H9 (cell line): Measurements from ENCODE around the gene MAGEA12. TPM values are rescaled to one million over a fixed set of nuclear protein-coding genes. Genes with fewer than 3 reads are reported as not detected.
"Not testable (repeated sequence)": the region's sequence is repeated elsewhere in the genome, so short reads cannot be mapped to it uniquely, and the experiment has no call there.

Experiments
- DNase-seq: peaks from one replicate; pipeline ENCODE4 v3.0.0-alpha.2; 2017
- H2AFZ ChIP-seq: one replicate; pipeline ENCODE4 v1.6.1; 2013; ENCODE audit warnings: mild to moderate bottlenecking, low read length, control low read depth, moderate library complexity
- H2AK5ac ChIP-seq: 2 replicates; pipeline ENCODE4 v1.6.1; 2013; ENCODE audit warnings: low read length, control low read depth, mixed read lengths; ENCODE audit not compliant: insufficient read length
- H2BK120ac ChIP-seq: one replicate; pipeline ENCODE4 v1.6.1; 2013; ENCODE audit warnings: low read depth, mild to moderate bottlenecking, low read length, control low read depth, inconsistent platforms; ENCODE audit not compliant: poor library complexity, severe bottlenecking
- H2BK12ac ChIP-seq: 2 replicates; pipeline ENCODE4 v1.6.1; 2013; ENCODE audit warnings: low read length, control low read depth, mixed read lengths, low read depth; ENCODE audit not compliant: insufficient read length
- H2BK15ac ChIP-seq: 2 replicates; pipeline ENCODE4 v1.6.1; 2013; ENCODE audit warnings: low read depth, low read length, control low read depth
- H2BK20ac ChIP-seq: one replicate; pipeline ENCODE4 v1.6.1; 2013; ENCODE audit warnings: low read depth, mild to moderate bottlenecking, low read length, control low read depth, inconsistent platforms; ENCODE audit not compliant: poor library complexity, severe bottlenecking
- H2BK5ac ChIP-seq: 2 replicates; pipeline ENCODE4 v1.6.1; 2013; ENCODE audit warnings: low read length, control low read depth, mixed read lengths; ENCODE audit not compliant: insufficient read length
- H3K14ac ChIP-seq: 2 replicates; pipeline ENCODE4 v1.6.1; 2013; ENCODE audit warnings: low read length, control low read depth; ENCODE audit not compliant: insufficient read depth
- H3K18ac ChIP-seq: 2 replicates; pipeline ENCODE4 v1.6.1; 2013; ENCODE audit warnings: low read depth, mild to moderate bottlenecking, mixed read lengths, low read length, control low read depth; ENCODE audit not compliant: insufficient read length
- H3K23ac ChIP-seq: 2 replicates; pipeline ENCODE4 v1.6.1; 2013; ENCODE audit warnings: low read length, control low read depth, mixed read lengths, low read depth; ENCODE audit not compliant: insufficient read length
- H3K23me2 ChIP-seq: 2 replicates; pipeline ENCODE4 v1.6.1; 2013; ENCODE audit warnings: low read depth, mild to moderate bottlenecking, mixed read lengths, low read length, control low read depth; ENCODE audit not compliant: insufficient read length, poor library complexity, severe bottlenecking
- H3K27ac ChIP-seq: 2 replicates; pipeline ENCODE4 v1.5.1; 2013; ENCODE audit warnings: low read length, control low read depth, mixed read lengths, low read depth; ENCODE audit not compliant: insufficient read length
- H3K27me3 ChIP-seq: 2 replicates; pipeline ENCODE4 v1.6.1; 2013; ENCODE audit warnings: low read length, control low read depth, inconsistent platforms; ENCODE audit not compliant: insufficient read depth
- H3K4ac ChIP-seq: 2 replicates; pipeline ENCODE4 v1.6.1; 2013; ENCODE audit warnings: low read depth, mild to moderate bottlenecking, control low read depth, inconsistent platforms, low read length, moderate library complexity
- H3K4me1 ChIP-seq: 2 replicates; pipeline ENCODE4 v1.6.1; 2013; ENCODE audit warnings: low read length, control low read depth, inconsistent platforms; ENCODE audit not compliant: insufficient read depth
- H3K4me2 ChIP-seq: 2 replicates; pipeline ENCODE4 v1.6.1; 2013; ENCODE audit warnings: low read length, control low read depth, mixed read lengths; ENCODE audit not compliant: insufficient read length, insufficient read depth
- H3K56ac ChIP-seq: 2 replicates; pipeline ENCODE4 v1.6.1; 2013; ENCODE audit warnings: low read depth, mild to moderate bottlenecking, mixed read lengths, low read length, control low read depth; ENCODE audit not compliant: insufficient read length
- H3K79me1 ChIP-seq: 2 replicates; pipeline ENCODE4 v1.6.1; 2013; ENCODE audit warnings: low read depth, mild to moderate bottlenecking, moderate library complexity, low read length, control low read depth, inconsistent platforms; ENCODE audit not compliant: insufficient read depth, poor library complexity, severe bottlenecking
- H3K79me2 ChIP-seq: 2 replicates; pipeline ENCODE4 v1.6.1; 2013; ENCODE audit warnings: low read length, control low read depth, inconsistent platforms; ENCODE audit not compliant: insufficient read depth
- H3K9ac ChIP-seq: 2 replicates; pipeline ENCODE4 v1.6.1; 2013; ENCODE audit warnings: low read length, control low read depth, mixed read lengths; ENCODE audit not compliant: insufficient read length; ENCODE audit errors: extremely low read depth
- H3K9me3 ChIP-seq: one replicate; pipeline ENCODE4 v1.6.1; 2013; ENCODE audit warnings: low read depth, low read length, inconsistent platforms; ENCODE audit not compliant: control insufficient read depth
- H3T11ph ChIP-seq: one replicate; pipeline ENCODE4 v1.6.1; 2013; ENCODE audit warnings: mild to moderate bottlenecking, low read length, control low read depth, inconsistent platforms
- H4K20me1 ChIP-seq: one replicate; pipeline ENCODE4 v1.6.1; 2013; ENCODE audit not compliant: control insufficient read depth, insufficient read length, insufficient read depth
- H4K5ac ChIP-seq: 2 replicates; pipeline ENCODE4 v1.6.1; 2013; ENCODE audit warnings: low read depth, mild to moderate bottlenecking, mixed read lengths, low read length, control low read depth; ENCODE audit not compliant: insufficient read length
- H4K8ac ChIP-seq: replicated peaks from 2 replicates; pipeline ENCODE4 v1.6.1; 2013; ENCODE audit warnings: low read length, control low read depth, mixed read lengths, low read depth; ENCODE audit not compliant: insufficient read length
- H4K91ac ChIP-seq: 2 replicates; pipeline ENCODE4 v1.6.1; 2013; ENCODE audit warnings: low read depth, mild to moderate bottlenecking, moderate library complexity, mixed read lengths, low read length, control low read depth; ENCODE audit not compliant: insufficient read length
- H3K27ac Mint-ChIP-seq, 3 experiments: 2 replicates in 2 of 3; 3 replicates in 1 of 3; pipeline ENCODE4 v1.8.0; 2020 to 2021; ENCODE audit warnings: mixed read lengths in 3 of 3, mild to moderate bottlenecking in 1 of 3, moderate library complexity in 1 of 3
- H3K27me3 Mint-ChIP-seq: 2 replicates; pipeline ENCODE4 v1.8.0; 2021; ENCODE audit warnings: low read depth, mild to moderate bottlenecking, moderate library complexity, mixed read lengths
- H3K36me3 Mint-ChIP-seq, 3 experiments: 2 replicates in 2 of 3; 3 replicates in 1 of 3; pipeline ENCODE4 v1.8.0; 2020 to 2021; ENCODE audit warnings: low read depth in 3 of 3, mixed read lengths in 3 of 3; ENCODE audit not compliant: insufficient read depth in 1 of 3
- H3K4me1 Mint-ChIP-seq, 2 experiments: 2 replicates each; pipeline ENCODE4 v1.8.0; 2020; ENCODE audit warnings: mixed read lengths in 2 of 2
- H3K4me3 Mint-ChIP-seq, 2 experiments: 2 replicates in 1 of 2; 3 replicates in 1 of 2; pipeline ENCODE4 v1.8.0; 2020 to 2021; ENCODE audit warnings: mild to moderate bottlenecking in 2 of 2, mixed read lengths in 2 of 2, moderate library complexity in 1 of 2
- H3K9me3 Mint-ChIP-seq, 2 experiments: 2 replicates in 1 of 2; 3 replicates in 1 of 2; pipeline ENCODE4 v1.8.0; 2020; ENCODE audit warnings: mild to moderate bottlenecking in 2 of 2, mixed read lengths in 2 of 2, moderate library complexity in 1 of 2
- WGBS: extraction: QIAGEN DNeasy Blood & Tissue Kit; methylation state at CpG from one replicate; pipeline ENCODE4 v1.1.7; 2013; ENCODE audit warnings: missing lambda C conversion rate, low lambda C conversion rate, mixed read lengths; ENCODE audit not compliant: insufficient read length; ENCODE audit errors: extremely low coverage; 5-methylcytosine and 5-hydroxymethylcytosine counted together
- total RNA-seq: library from RNA; stranded (reverse); gene quantifications from 2 replicates; pipeline ENCODE4 v1.2.1, GENCODE V29; 2021
- TF ChIP-seq, protein P1 (sequence below): fragments of 200-600 bp; sonication (generic); conservative IDR thresholded peaks from 3 replicates; pipeline ENCODE4 v1.8.0; 2021; ENCODE audit warnings: antibody characterized with exemption, mild to moderate bottlenecking

MAGEA12 gene
- total RNA-seq, 1 experiment from 2014 or later, result not detected

DNA sequence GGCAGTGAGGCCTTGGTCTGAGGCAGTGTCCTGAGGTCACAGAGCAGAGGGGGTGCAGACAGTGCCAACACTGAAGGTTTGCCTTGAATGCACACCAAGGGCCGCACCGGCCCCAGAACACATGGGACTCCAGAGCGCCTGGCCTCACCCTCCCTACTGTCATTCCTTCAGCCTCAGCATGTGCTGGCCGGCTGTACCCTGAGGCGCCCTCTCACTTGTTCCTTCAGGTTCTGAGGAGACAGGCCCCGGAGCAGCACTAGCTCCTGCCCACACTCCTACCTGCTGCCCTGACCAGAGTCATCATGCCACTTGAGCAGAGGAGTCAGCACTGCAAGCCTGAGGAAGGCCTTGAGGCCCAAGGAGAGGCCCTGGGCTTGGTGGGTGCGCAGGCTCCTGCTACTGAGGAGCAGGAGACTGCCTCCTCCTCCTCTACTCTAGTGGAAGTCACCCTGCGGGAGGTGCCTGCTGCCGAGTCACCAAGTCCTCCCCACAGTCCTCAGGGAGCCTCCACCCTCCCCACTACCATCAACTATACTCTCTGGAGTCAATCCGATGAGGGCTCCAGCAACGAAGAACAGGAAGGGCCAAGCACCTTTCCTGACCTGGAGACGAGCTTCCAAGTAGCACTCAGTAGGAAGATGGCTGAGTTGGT, 2.4 kb downstream of the MAGEA12 start:
- Mint-ChIP-seq H3K9me3 (peaks cover 61 to 82% of the 10 kb centered on the region in 2 experiments), H3K27me3 (peaks cover 5% of the 10 kb centered on the region)

DNA sequence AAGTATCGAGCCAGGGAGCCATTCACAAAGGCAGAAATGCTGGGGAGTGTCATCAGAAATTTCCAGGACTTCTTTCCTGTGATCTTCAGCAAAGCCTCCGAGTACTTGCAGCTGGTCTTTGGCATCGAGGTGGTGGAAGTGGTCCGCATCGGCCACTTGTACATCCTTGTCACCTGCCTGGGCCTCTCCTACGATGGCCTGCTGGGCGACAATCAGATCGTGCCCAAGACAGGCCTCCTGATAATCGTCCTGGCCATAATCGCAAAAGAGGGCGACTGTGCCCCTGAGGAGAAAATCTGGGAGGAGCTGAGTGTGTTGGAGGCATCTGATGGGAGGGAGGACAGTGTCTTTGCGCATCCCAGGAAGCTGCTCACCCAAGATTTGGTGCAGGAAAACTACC, 3.0 kb downstream of the MAGEA12 start:
- Mint-ChIP-seq H3K27ac (peak overlapping the region in 1 of 3 experiments; percentile 35; a peak in 1 of 7 replicates), H3K9me3 (peaks cover 60 to 79% of the 10 kb centered on the region in 2 experiments)
- not testable (repeated sequence) for H3K23ac ChIP-seq, H2AFZ ChIP-seq, H3K79me2 ChIP-seq, H3K27ac ChIP-seq, H4K8ac ChIP-seq, H2BK15ac ChIP-seq, H3K4me2 ChIP-seq, H2BK20ac ChIP-seq, H4K5ac ChIP-seq, H2BK5ac ChIP-seq, H3K23me2 ChIP-seq, H3K4me1 Mint-ChIP-seq, H3K14ac ChIP-seq, H3K79me1 ChIP-seq, H3K56ac ChIP-seq, H3K4me1 ChIP-seq, H3K4me3 Mint-ChIP-seq, H3K9ac ChIP-seq, DNase-seq, H3K4ac ChIP-seq, H4K20me1 ChIP-seq, H2AK5ac ChIP-seq, H2BK120ac ChIP-seq, H3T11ph ChIP-seq, H3K9me3 ChIP-seq, H3K27me3 Mint-ChIP-seq, H2BK12ac ChIP-seq, H3K36me3 Mint-ChIP-seq, H4K91ac ChIP-seq, H3K27me3 ChIP-seq, H3K18ac ChIP-seq
- no CpG with 5 or more reads among the region's 12 CpGs for WGBS

More for the DNA sequence above, 2.4 kb downstream of the MAGEA12 start:
- H3K79me2 ChIP-seq, result no peaks in the 10 kb centered on the region
- H3K4ac ChIP-seq, result no peak overlapping the region
- H3K27ac ChIP-seq, result no peak overlapping the region
- H3K18ac ChIP-seq, result no peak overlapping the region
- H3K4me1 ChIP-seq, result no peaks in the 10 kb centered on the region
- H2BK20ac ChIP-seq, result no peak overlapping the region
- H3K23ac ChIP-seq, result no peak overlapping the region
- H2AFZ ChIP-seq, result no peak overlapping the region
- DNase-seq, result no peak
- no peak overlapping the region for H4K5ac ChIP-seq
- no peak overlapping the region for H2BK15ac ChIP-seq
- no peak overlapping the region for H3K14ac ChIP-seq
- H3K27ac Mint-ChIP-seq, result no peak overlapping the region
- H2BK120ac ChIP-seq, result no peak overlapping the region
- TF ChIP-seq, protein P1, sequence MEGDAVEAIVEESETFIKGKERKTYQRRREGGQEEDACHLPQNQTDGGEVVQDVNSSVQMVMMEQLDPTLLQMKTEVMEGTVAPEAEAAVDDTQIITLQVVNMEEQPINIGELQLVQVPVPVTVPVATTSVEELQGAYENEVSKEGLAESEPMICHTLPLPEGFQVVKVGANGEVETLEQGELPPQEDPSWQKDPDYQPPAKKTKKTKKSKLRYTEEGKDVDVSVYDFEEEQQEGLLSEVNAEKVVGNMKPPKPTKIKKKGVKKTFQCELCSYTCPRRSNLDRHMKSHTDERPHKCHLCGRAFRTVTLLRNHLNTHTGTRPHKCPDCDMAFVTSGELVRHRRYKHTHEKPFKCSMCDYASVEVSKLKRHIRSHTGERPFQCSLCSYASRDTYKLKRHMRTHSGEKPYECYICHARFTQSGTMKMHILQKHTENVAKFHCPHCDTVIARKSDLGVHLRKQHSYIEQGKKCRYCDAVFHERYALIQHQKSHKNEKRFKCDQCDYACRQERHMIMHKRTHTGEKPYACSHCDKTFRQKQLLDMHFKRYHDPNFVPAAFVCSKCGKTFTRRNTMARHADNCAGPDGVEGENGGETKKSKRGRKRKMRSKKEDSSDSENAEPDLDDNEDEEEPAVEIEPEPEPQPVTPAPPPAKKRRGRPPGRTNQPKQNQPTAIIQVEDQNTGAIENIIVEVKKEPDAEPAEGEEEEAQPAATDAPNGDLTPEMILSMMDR, result no peak
- H2BK12ac ChIP-seq, result no peak overlapping the region
- H3K4me2 ChIP-seq, result no peak overlapping the region
- no peaks in the 10 kb centered on the region for H3K23me2 ChIP-seq
- H2AK5ac ChIP-seq, result no peak overlapping the region
- H3K4me3 Mint-ChIP-seq, result no peak overlapping the region
- H3K9ac ChIP-seq, result no peak overlapping the region
- no peak overlapping the region for H3T11ph ChIP-seq
- peaks cover 4% of the 10 kb centered on the region for H3K9me3 ChIP-seq
- H4K8ac ChIP-seq, result no peak overlapping the region
- H3K27me3 ChIP-seq, result no peaks in the 10 kb centered on the region
- H2BK5ac ChIP-seq, result no peak overlapping the region
- no peak overlapping the region for H3K56ac ChIP-seq
- no peaks in the 10 kb centered on the region for H3K79me1 ChIP-seq
- no peaks in the 10 kb centered on the region for H3K4me1 Mint-ChIP-seq
- no CpG with 5 or more reads among the region's 12 CpGs for WGBS
- no peak overlapping the region for H4K91ac ChIP-seq
- peaks cover 0 to 2% (median 1%) of the 10 kb centered on the region in 3 experiments; a peak in 2 of 7 replicates for H3K36me3 Mint-ChIP-seq
- no peaks in the 10 kb centered on the region for H4K20me1 ChIP-seq
